Measurements from ENCODE around the gene BRF1. TPM values are rescaled to one million over a fixed set of nuclear protein-coding genes. Genes with fewer than 3 reads are reported as not detected.

BRF1 gene
- total RNA-seq, 2 experiments from 2014 or later, result 25.5 to 27.4 TPM

DNA sequence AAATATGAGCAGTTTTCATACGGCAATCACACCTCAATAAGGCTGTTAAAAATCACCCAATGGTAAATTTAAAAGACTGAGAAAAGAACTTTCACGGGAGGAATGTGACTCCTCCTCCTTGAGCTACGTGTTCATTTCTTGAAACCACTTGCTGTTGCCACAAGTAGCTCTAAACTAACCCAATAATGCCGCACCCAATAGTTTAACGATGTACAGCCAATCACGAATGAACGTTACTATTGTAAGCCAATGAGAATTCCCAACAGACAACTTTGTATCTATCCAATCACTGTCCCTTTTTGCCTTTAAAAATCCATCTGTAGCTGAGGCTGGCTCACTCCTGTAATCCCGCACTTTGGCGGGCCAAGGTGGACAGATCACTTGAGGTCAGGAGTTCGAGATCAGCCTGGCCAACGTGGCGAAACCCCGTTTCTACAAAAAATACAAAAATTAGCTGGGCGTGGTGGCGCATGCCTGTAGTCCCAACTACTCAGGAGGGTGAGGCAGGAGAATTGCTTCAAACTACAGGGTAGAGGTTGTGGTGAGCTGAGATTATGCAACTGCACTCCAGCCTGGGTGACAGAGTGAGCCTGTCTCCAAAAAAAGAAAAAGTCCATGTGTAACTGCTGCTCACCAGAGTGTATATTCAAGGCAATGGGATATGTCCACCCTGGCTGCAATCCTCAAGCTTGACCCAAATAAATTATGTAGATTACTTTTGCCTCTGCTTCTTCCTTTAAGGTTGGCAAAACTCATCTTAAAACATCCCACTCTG is 76.8 kb downstream of the BRF1 start:
- Mint-ChIP-seq H3K4me3 (no peak overlapping the region), H3K4me1 (ENCODE audit: low read depth) (no peaks in the 10 kb centered on the region), H3K27ac (no peak overlapping the region), H3K9me3 (no peaks in the 10 kb centered on the region), H3K36me3 (peaks cover 19% of the 10 kb centered on the region), H3K27me3 (no peaks in the 10 kb centered on the region)
- intact Hi-C loops (cut with micrococcal nuclease), result no loop called here
- POLR2A ChIA-PET, result no interaction called here
- no peak for DNase-seq
- CTCF ChIA-PET, result no interaction called here

DNA sequence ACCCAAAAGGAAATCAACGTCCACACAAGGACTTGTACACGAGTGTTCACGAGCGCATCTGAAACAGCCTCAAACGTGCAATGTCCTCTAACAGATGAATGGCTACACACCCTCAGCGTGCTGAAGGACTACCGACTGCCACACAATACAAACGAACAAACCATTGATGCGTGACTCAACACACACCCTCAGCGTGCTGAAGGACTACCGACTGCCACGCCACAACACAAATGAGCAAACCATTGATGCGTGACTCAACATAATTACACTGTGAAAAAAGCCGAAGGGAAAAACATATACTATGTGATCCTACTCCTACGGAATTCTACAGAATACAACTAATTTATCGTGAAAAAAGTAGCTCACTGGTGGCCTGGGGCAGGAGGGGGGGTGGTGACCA is 77.5 kb downstream of the BRF1 start:
- intact Hi-C loops (cut with micrococcal nuclease), result no loop called here
- no peak for DNase-seq
- Mint-ChIP-seq H3K27ac (no peak overlapping the region), H3K4me1 (ENCODE audit: low read depth) (no peaks in the 10 kb centered on the region), H3K27me3 (no peaks in the 10 kb centered on the region), H3K9me3 (no peaks in the 10 kb centered on the region), H3K36me3 (peaks cover 19% of the 10 kb centered on the region), H3K4me3 (no peak overlapping the region)
- ChIA-PET CTCF (no interaction called here), POLR2A (no interaction called here)

DNA sequence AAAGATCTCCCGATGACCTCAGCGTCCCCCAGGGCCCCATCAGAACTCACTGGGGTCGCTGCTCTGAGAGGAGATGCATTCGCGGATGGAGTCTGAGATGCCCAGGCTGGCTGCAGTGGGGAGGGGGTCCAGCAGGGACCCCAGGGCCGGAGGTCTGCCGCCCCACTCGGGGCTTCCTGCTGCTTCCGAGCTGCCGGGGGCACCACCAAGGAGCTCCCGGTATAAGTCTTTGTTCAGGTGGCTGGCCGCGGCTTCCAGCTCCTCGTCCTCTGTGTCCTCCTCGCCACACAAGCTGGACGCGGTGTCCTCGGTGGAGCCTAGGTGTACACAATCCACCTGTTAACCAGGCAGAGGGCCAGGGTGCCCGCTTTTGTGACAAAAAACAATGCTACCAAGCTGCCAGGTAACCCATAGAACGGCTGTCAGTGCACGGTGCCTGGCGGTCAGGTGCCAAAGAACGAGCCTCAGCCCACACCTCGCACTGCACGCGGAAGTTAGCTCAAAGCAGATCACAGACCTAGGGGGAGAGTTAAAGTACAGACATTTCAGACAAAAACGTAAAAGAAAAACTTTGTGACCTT is 79.1 kb downstream of the BRF1 start:
- Mint-ChIP-seq H3K36me3 (peaks cover 18% of the 10 kb centered on the region), H3K27ac (no peak overlapping the region), H3K27me3 (no peaks in the 10 kb centered on the region), H3K9me3 (no peaks in the 10 kb centered on the region), H3K4me3 (no peak overlapping the region), H3K4me1 (ENCODE audit: low read depth) (no peaks in the 10 kb centered on the region)
- ChIA-PET POLR2A (no interaction called here), CTCF (no interaction called here)
- no peak for DNase-seq
- intact Hi-C loops (cut with micrococcal nuclease), result no loop called here

DNA sequence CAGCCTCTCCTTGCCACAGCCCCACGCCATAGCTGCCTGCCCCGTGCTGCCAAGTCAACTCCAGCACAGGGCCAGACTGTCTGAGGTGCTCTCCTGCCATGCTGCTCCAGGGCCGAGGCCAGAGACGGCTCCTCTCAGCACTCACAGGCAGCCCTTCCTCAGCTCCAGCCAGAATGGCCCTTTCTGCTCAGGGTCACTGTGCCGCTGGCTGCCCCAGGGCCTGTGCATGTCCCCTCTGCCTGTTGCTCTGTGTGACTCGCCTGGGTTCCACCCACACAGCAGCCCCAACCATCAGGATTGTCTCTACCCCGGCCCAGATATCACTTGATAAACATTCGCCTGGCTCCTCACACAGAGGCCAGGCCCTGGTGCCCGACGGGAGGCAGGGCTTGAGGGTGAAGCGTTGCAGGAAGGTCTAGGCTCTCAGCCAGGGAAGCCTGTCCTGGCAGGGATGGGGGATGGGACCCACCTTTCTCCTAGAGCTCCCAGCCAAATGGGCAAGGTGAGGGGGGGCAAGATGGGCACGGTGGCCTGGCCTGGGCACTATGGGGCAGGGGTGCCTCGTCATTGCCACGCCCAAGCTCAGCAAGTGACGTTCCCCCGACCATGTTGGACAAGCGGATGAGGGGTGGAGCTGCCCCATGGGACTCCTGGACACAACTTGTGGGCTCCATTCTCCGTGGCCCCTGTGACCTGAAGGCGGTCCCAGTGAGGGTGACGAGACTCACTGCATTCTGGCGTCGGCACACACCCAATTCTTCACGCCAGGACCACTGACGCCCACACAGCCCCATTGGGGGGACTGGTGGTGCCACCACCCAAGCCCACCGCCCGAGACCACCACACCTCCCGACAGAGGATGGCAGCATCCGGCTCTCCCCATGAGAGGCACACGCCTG is 79.9 kb downstream of the BRF1 start:
- DNase-seq, result no peak
- Mint-ChIP-seq H3K36me3 (peaks cover 15% of the 10 kb centered on the region), H3K9me3 (no peaks in the 10 kb centered on the region), H3K4me1 (ENCODE audit: low read depth) (no peaks in the 10 kb centered on the region), H3K27me3 (no peaks in the 10 kb centered on the region), H3K4me3 (no peak overlapping the region), H3K27ac (no peak overlapping the region)
- intact Hi-C loops (cut with micrococcal nuclease), result no loop called here
- POLR2A ChIA-PET, result no interaction called here
- CTCF ChIA-PET, result no interaction called here

DNA sequence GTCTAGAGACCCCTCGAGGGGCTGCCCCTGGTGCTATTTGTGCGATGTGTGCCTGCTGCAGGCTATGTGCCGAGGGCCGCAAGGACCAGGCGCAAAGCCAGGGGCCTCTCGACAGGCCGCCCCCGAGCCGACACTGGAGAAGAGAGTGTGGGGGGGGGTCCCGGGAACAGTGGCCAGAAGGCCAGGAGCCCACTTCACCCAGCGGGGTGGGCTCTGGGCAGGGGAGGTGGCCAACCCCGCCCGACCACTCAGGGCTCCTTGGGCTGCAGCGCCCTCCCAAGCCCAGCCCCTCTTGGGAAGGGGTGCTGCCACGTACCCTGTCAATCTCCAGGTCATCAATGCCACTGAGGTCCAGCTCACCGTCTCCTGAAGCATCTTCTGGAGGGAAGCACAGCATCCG is 81.0 kb downstream of the BRF1 start:
- no peaks in the 10 kb centered on the region for H3K27me3 Mint-ChIP-seq
- H3K9me3 Mint-ChIP-seq, result no peaks in the 10 kb centered on the region
- intact Hi-C loops (cut with micrococcal nuclease), result no loop called here
- H3K27ac Mint-ChIP-seq, result no peak overlapping the region
- CTCF ChIA-PET, result no interaction called here
- POLR2A ChIA-PET, result no interaction called here
- H3K4me1 Mint-ChIP-seq (ENCODE audit: low read depth), result no peaks in the 10 kb centered on the region
- H3K36me3 Mint-ChIP-seq, result peaks cover 10% of the 10 kb centered on the region
- H3K4me3 Mint-ChIP-seq, result no peak overlapping the region
- no peak for DNase-seq

DNA sequence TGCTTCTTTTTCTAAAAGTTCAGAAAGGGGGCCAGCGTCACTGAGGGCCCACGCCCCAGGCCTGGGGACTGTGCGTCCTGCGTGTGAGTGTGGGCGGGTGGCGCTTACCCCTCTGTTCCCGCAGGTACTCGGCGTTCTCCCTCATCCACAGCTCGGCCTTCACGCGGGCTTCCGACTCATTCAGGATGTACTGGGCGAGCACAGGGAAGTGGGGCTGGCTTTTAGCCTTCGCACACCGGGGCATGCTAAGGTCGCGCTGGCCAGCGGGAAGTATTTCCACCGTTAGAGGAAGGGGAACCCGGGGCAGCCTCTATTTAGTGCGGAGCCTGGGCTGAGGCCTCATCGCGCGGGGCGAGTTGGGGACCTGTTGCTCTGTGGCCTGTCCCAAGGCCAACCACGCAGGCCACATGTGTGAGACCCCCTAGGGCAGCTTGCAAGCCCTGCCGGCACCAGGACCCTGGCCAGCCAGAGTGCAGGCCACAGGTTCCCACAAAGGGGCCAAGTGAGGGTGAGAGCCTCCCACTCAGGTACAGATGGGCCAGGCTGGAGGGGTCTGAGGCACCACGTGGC is 81.7 kb downstream of the BRF1 start:
- CTCF ChIA-PET, result no interaction called here
- H3K4me1 Mint-ChIP-seq (ENCODE audit: low read depth), result no peaks in the 10 kb centered on the region
- peaks cover 10% of the 10 kb centered on the region for H3K36me3 Mint-ChIP-seq
- no peak for DNase-seq
- no peaks in the 10 kb centered on the region for H3K27me3 Mint-ChIP-seq
- H3K9me3 Mint-ChIP-seq, result no peaks in the 10 kb centered on the region
- H3K27ac Mint-ChIP-seq, result no peak overlapping the region
- no peak overlapping the region for H3K4me3 Mint-ChIP-seq
- POLR2A ChIA-PET, result no interaction called here
- intact Hi-C loops (cut with micrococcal nuclease), result no loop called here

DNA sequence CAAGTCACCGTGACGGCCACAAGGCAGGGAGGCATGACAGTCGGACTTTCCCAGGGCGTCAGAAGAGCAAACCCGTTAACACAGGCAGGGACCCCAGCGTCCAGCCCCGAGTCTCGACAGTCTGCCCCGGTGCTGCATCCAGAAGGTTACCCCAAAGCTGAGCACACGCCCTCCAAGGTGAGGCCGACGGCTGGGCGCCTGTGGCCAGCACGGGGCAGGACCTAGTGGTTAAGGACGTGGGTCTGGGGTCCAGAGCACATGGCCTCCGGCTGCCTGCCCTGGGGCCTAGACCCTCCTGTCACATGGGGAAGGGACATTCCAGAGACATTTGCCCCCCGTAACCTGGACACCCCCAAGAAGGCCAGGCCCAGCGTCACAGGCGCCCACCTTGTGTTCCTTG is 82.2 kb downstream of the BRF1 start:
- Mint-ChIP-seq H3K9me3 (no peaks in the 10 kb centered on the region), H3K27ac (no peak overlapping the region), H3K27me3 (no peaks in the 10 kb centered on the region), H3K36me3 (peaks cover 8% of the 10 kb centered on the region), H3K4me1 (ENCODE audit: low read depth) (no peaks in the 10 kb centered on the region), H3K4me3 (no peak overlapping the region)
- no peak for DNase-seq
- intact Hi-C loops (cut with micrococcal nuclease), result no loop called here
- CTCF ChIA-PET, result no interaction called here
- POLR2A ChIA-PET, result no interaction called here

DNA sequence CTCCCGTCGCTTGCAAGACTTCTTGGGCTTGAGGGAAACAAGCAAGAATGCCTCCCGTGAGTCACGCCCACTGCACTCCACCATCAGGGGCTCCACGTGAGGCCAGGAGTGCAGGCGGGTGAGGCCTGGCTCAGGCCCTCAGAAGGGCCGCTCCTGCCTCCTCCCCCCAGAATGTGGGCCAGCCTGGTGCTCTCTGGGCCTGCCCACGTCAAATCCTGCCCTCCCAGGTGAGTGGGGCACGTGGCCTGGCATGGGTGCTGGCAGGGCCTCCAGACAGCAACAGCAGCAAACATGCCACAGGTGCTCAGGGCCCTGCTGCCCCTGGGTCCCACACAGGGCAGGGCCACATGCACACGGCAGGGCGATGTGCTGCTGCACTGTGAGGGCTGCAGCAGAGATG is 83.0 kb downstream of the BRF1 start:
- intact Hi-C loops (cut with micrococcal nuclease), result no loop called here
- Mint-ChIP-seq H3K4me3 (no peak overlapping the region), H3K36me3 (peaks cover 5% of the 10 kb centered on the region), H3K4me1 (ENCODE audit: low read depth) (no peaks in the 10 kb centered on the region), H3K27ac (no peak overlapping the region), H3K27me3 (no peaks in the 10 kb centered on the region), H3K9me3 (no peaks in the 10 kb centered on the region)
- DNase-seq, result no peak
- POLR2A ChIA-PET, result no interaction called here
- CTCF ChIA-PET, result no interaction called here

DNA sequence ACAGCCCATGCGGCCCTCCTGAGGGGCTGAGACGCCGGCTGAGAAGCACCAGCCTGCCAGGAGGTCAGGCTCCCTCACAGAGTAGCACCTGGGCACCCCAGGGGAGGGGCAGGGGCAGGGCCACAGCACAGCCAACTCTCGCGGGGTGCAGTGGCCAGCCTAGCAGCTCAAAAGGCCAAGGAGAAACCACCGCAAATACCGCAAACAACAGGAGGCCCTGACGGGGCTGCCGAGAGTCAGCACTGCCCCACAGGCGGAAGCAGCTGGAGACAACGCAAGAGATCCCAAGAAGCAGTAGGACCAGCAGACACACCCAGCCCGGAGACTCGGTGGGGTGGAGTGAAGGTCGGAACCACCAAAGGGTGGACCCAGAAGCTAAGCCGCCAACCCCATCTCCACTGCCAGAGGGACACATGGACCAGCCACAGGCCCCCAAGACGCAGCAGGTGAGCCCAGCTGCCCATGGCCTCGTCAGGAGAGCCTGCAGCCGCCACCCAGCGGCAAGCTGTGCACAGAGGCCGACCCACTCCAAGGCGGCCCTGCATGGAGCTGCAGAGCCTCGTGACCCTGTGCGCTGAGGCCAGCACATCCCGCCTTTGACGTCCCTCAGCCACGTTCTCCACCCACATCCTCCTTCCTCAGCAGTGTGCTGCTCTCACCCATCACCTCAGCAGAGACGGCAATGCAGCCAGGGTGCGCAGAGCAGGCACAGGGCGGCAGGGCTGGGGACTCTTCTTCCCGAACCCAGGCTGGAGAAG is 84.1 kb downstream of the BRF1 start:
- Mint-ChIP-seq H3K36me3 (peaks cover 2% of the 10 kb centered on the region), H3K9me3 (no peaks in the 10 kb centered on the region), H3K4me1 (ENCODE audit: low read depth) (no peaks in the 10 kb centered on the region), H3K27me3 (no peaks in the 10 kb centered on the region), H3K4me3 (no peak overlapping the region), H3K27ac (no peak overlapping the region)
- CTCF ChIA-PET, result no interaction called here
- POLR2A ChIA-PET, result no interaction called here
- no peak for DNase-seq
- intact Hi-C loops (cut with micrococcal nuclease), result no loop called here

DNA sequence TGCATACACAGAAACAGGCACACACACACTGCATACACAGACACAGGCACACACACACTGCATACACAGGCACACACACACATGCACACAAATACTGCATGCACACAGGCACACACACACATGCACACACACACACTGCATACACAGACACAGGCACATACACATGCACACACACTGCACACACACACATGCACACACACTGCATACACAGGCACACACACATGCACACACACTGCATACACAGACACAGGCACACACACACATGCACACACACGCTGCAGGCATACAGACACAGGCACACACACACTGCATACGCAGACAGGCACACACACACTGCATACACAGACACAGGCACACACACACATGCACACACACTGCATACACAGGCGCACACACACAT is 85.2 kb downstream of the BRF1 start:
- Mint-ChIP-seq H3K36me3 (peaks cover 2% of the 10 kb centered on the region), H3K9me3 (no peaks in the 10 kb centered on the region), H3K27ac (no peak overlapping the region), H3K4me1 (ENCODE audit: low read depth) (no peaks in the 10 kb centered on the region), H3K4me3 (no peak overlapping the region), H3K27me3 (no peaks in the 10 kb centered on the region)
- ChIA-PET CTCF (no interaction called here), POLR2A (no interaction called here)
- intact Hi-C loops (cut with micrococcal nuclease), result no loop called here
- no peak for DNase-seq

DNA sequence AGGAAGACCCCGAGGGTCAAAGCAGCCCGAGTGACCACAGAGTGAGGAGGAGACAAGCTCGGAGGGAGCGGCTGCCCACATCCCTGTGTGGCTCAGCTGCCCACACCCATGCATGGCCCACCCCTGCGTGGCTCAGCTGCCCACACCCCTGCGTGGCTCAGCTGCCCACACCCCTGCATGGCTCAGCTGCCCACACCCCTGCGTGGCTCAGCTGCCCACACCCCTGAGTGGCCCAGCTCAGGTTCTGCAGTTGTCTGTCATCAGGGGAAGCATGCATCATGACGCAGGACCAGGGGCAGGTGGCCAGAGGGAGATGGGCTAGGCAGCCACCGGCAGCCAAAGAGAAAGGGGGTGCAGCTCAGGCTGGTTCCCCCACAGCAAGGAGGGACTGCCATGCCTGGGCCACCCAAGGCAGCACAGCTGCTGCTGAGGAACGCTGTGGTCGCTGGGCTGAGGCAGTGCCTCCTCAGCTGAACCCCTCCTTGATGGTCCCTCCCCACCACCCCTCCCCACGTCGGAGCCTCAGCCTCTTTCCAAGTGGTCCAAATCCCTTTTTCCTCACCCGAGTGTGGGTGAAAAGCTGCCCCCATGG is 86.4 kb downstream of the BRF1 start:
- H3K27me3 Mint-ChIP-seq, result no peaks in the 10 kb centered on the region
- no peaks in the 10 kb centered on the region for H3K36me3 Mint-ChIP-seq
- H3K27ac Mint-ChIP-seq, result no peak overlapping the region
- no peaks in the 10 kb centered on the region for H3K4me1 Mint-ChIP-seq (ENCODE audit: low read depth)
- H3K9me3 Mint-ChIP-seq, result no peaks in the 10 kb centered on the region
- intact Hi-C loops (cut with micrococcal nuclease), result no loop called here
- H3K4me3 Mint-ChIP-seq, result no peak overlapping the region
- CTCF ChIA-PET, result interaction anchor here (1.0 kb wide), 1 partner anchor 11 kb away, joined by 6 read pairs; no protein-coding TSS in a partner anchor
- DNase-seq, result no peak
- POLR2A ChIA-PET, result no interaction called here

DNA sequence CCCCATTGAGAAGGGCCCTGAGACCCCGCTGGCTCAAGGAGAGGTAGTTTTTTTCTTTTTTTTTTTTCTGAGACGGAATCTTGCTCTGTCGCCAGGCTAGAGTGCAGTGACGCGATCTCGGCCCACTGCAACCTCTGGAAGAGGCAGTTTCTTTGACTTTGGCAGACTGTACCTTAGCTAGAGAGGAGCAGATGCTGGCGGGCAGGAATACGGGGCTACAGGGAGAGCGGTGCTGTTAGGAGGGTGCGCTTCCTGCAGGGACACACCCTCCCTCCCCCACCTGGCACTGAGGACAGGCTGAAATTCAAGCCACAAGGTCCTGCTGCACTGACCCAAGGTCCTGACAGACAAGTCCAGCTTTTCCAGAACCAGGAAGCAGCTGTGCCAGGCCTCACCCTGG is 87.4 kb downstream of the BRF1 start:
- Mint-ChIP-seq H3K27me3 (no peaks in the 10 kb centered on the region), H3K27ac (no peak overlapping the region), H3K36me3 (no peaks in the 10 kb centered on the region), H3K4me1 (ENCODE audit: low read depth) (no peaks in the 10 kb centered on the region), H3K4me3 (no peak overlapping the region), H3K9me3 (no peaks in the 10 kb centered on the region)
- no peak for DNase-seq
- intact Hi-C loops (cut with micrococcal nuclease), result no loop called here
- CTCF ChIA-PET, result interaction anchor here (1.0 kb wide), 1 partner anchor 10 kb away, joined by 6 read pairs; no protein-coding TSS in a partner anchor
- POLR2A ChIA-PET, result no interaction called here

Measured in activated CD4-positive, alpha-beta memory T cell treated with anti-CD3 and anti-CD28 coated beads for 36 hours (primary cell).